Endothelial cell of umbilical vein (primary cell): Measurements from ENCODE around the gene SLC25A13. TPM values are rescaled to one million over a fixed set of nuclear protein-coding genes. Genes with fewer than 3 reads are reported as not detected.

Experiments
- BruUV-seq: library from RNA; stranded (reverse); fragments of 400-500 nt; replicated peaks from 2 replicates; lab custom pipeline; 2021; lab: Mats Ljungman, UMichigan
- CTCF ChIA-PET: fragments of 300-600, 350-600 bp; sonication (Branson Sonifier 250); formaldehyde crosslinking; loops from one replicate; lab custom pipeline; 2021; ENCODE audit warnings: antibody characterized with exemption, inconsistent platforms; lab: Charles Lee
- POLR2A ChIA-PET: fragments of 300-600, 350-600 bp; sonication (Branson Sonifier 250); formaldehyde crosslinking; loops from one replicate; lab custom pipeline; 2021; ENCODE audit warnings: antibody characterized with exemption, inconsistent platforms; lab: Charles Lee
- DNase-seq: peaks from one replicate; pipeline ENCODE4 v3.0.0-alpha.2; 2011; ENCODE audit warnings: low read depth, low spot score
- FAIRE-seq: peaks from 2 replicates; lab custom pipeline; 2011; peaks lifted over from hg19 to GRCh38; lab: Jason Lieb, UNC
- H2AFZ ChIP-seq: 2 replicates; pipeline ENCODE4 v1.6.0; 2012; ENCODE audit warnings: low read depth, low read length, control low read depth, inconsistent platforms
- H3K27ac ChIP-seq: 2 replicates; pipeline ENCODE4 v1.5.1; 2011; ENCODE audit warnings: low read depth, mild to moderate bottlenecking, control low read depth, low read length, moderate library complexity; ENCODE audit not compliant: insufficient read depth
- H3K27me3 ChIP-seq, 2 experiments: 2 replicates each; pipeline versions ENCODE4 v1.6.0 to v1.6.1; 2011; ENCODE audit warnings: low read length in 2 of 2, mixed read lengths in 1 of 2; ENCODE audit not compliant: control insufficient read depth in 2 of 2, insufficient read depth in 2 of 2
- H3K36me3 ChIP-seq, 2 experiments: 2 replicates in 1 of 2; 3 replicates in 1 of 2; pipeline ENCODE4 v1.5.1; 2011; ENCODE audit warnings: low read length in 2 of 2, mild to moderate bottlenecking in 1 of 2, moderate library complexity in 1 of 2; ENCODE audit not compliant: control insufficient read depth in 2 of 2, insufficient read depth in 2 of 2; ENCODE audit errors: extremely low read depth in 1 of 2
- H3K4me1 ChIP-seq: 3 replicates; pipeline ENCODE4 v1.5.1; 2011; ENCODE audit warnings: mild to moderate bottlenecking, low read length; ENCODE audit not compliant: control insufficient read depth, insufficient read depth; ENCODE audit errors: extremely low read depth
- H3K4me2 ChIP-seq: 2 replicates; pipeline ENCODE4 v1.6.1; 2011; ENCODE audit warnings: low read length, control low read depth, mixed read lengths; ENCODE audit not compliant: insufficient read depth
- H3K4me3 ChIP-seq, 3 experiments: fragments of 200-600 bp in 1 of 3; sonication (generic), shearing (Covaris generic) in 1 of 3; replicated peaks in 1 of 3; 2 replicates each; pipeline ENCODE4 v1.5.1; 2011 to 2016; ENCODE audit warnings: control low read depth in 3 of 3, low read length in 3 of 3, mild to moderate bottlenecking in 2 of 3, inconsistent platforms in 1 of 3, low read depth in 1 of 3, moderate library complexity in 1 of 3; ENCODE audit not compliant: insufficient read depth in 1 of 3
- H3K79me2 ChIP-seq: 2 replicates; pipeline ENCODE4 v1.6.0; 2012; ENCODE audit warnings: low read length, inconsistent platforms; ENCODE audit not compliant: control insufficient read depth, insufficient read depth
- H3K9ac ChIP-seq: replicated peaks from 2 replicates; pipeline ENCODE3; 2011; ENCODE audit warnings: low read length, control low read depth; ENCODE audit not compliant: insufficient read depth; ENCODE audit errors: extremely low read depth
- H3K9me1 ChIP-seq: replicated peaks from 3 replicates; pipeline ENCODE4 v1.6.0; 2011; ENCODE audit warnings: mild to moderate bottlenecking, low read length; ENCODE audit not compliant: control insufficient read depth, insufficient read depth; ENCODE audit errors: extremely low read depth
- H3K9me3 ChIP-seq: replicated peaks from 2 replicates; pipeline ENCODE4 v1.5.1; 2012; ENCODE audit warnings: low read length, inconsistent platforms; ENCODE audit not compliant: control insufficient read depth, insufficient read depth
- H4K20me1 ChIP-seq: replicated peaks from 2 replicates; pipeline ENCODE3; 2011; ENCODE audit warnings: mild to moderate bottlenecking, low read length; ENCODE audit not compliant: control insufficient read depth, insufficient read depth; ENCODE audit errors: extremely low read depth
- EZH2 ChIP-seq: IDR thresholded peaks from 2 replicates; pipeline ENCODE4 v1.6.1; 2012; ENCODE audit warnings: borderline replicate concordance, low read depth, mild to moderate bottlenecking, moderate library complexity, low read length, inconsistent platforms; ENCODE audit not compliant: severe bottlenecking
- FOS ChIP-seq: IDR thresholded peaks from 2 replicates; pipeline ENCODE4 v1.6.1; 2011; ENCODE audit warnings: mild to moderate bottlenecking, low read length, moderate library complexity, borderline replicate concordance; ENCODE audit not compliant: insufficient read depth
- GATA2 ChIP-seq: IDR thresholded peaks from 2 replicates; pipeline ENCODE4 v1.7.0; 2011; ENCODE audit warnings: low read depth, mild to moderate bottlenecking, moderate library complexity, mixed read lengths, low read length; ENCODE audit not compliant: insufficient read length, insufficient read depth
- JUN ChIP-seq: IDR thresholded peaks from 2 replicates; pipeline ENCODE4 v1.6.1; 2011; ENCODE audit warnings: borderline replicate concordance, low read depth; ENCODE audit not compliant: insufficient read length, insufficient read depth
- MYC ChIP-seq: IDR thresholded peaks from one replicate; pipeline ENCODE4 v1.6.1; 2011; ENCODE audit warnings: mild to moderate bottlenecking, low read depth, low read length
- POLR2A ChIP-seq: IDR thresholded peaks from 2 replicates; pipeline ENCODE4 v1.6.1; 2012; ENCODE audit warnings: low read depth, mild to moderate bottlenecking, control low read depth, low read length
- POLR2AphosphoS5 ChIP-seq: IDR thresholded peaks from 2 replicates; pipeline ENCODE4 v1.6.1; 2012; ENCODE audit warnings: low read depth, mild to moderate bottlenecking, control low read depth, low read length, moderate library complexity; ENCODE audit not compliant: insufficient read depth
- dilution Hi-C: fragments of 300-500 bp; cut with MboI; formaldehyde crosslinking; loops from one replicate; pipeline ENCODE4 v1.15.0; 2019; ENCODE audit warnings: low sequenced_read_pairs; ENCODE audit not compliant: extremely low pct_ligation_motif_present
- intact Hi-C: fragments of 100-400 bp; cut with micrococcal nuclease; formaldehyde crosslinking; loops from one replicate; pipeline ENCODE4 v1.10.0; 2022
- polyA plus RNA-seq, 4 experiments: library from polyadenylated mRNA; depleted of rRNA in 3 of 4; stranded (reverse) in 3 of 4; unstranded in 1 of 4; fragments of >200 nt; gene quantifications; 2 replicates each; pipeline versions ENCODE4 v1.2.1 to v1.2.3, GENCODE V29; 2011 to 2012; ENCODE audit warnings: missing spikeins in 1 of 4
- total RNA-seq: library from RNA; stranded (reverse); gene quantifications from 2 replicates; pipeline ENCODE4 v1.2.3, GENCODE V29; 2021
- TF ChIP-seq, protein P1 (sequence below), 2 donors: IDR thresholded peaks; 1 replicate in 1 of 2; 2 replicates in 1 of 2; pipeline ENCODE4 v1.5.1; 2011; ENCODE audit warnings: low read length in 2 of 2, mild to moderate bottlenecking in 2 of 2, moderate library complexity in 2 of 2, control low read depth in 1 of 2, inconsistent platforms in 1 of 2, low read depth in 1 of 2; ENCODE audit not compliant: insufficient read depth in 1 of 2; ENCODE audit errors: extremely low read depth in 1 of 2
- TF ChIP-seq, protein P2 (sequence below): IDR thresholded peaks from 2 replicates; pipeline ENCODE4 v1.6.1; 2011; ENCODE audit not compliant: insufficient read depth, insufficient read length

The SLC25A13 gene
- total and polyA plus RNA-seq, 2 donors (not counting 3 experiments of a cell fraction or from before 2014, with no cell fraction given) = 13.2 to 34.4 TPM

DNA sequence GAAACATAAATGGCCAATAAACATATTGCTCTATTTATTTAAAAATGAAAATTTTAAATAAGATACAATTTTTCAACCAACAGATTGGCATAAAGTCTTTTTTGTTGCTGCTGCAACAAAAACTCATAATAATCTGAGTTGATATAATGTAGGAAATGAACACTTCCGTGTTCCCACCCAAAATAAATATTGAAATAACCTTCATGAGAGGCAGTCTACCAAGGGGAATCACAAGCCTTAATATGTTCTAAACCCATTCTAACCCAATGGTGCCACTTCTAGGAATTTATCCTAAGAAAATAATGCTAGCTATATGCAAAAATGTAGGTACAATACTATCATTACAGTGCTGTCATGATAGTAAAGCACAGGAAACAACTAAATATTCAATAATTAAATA lies 39.1 kb downstream of the SLC25A13 start:
- Histone ChIP-seq H3K36me3 (no peaks in the 10 kb centered on the region), H3K9me3 (no peaks in the 10 kb centered on the region), H3K79me2 (no peaks in the 10 kb centered on the region), H3K4me1 (peaks cover 15% of the 10 kb centered on the region), H3K27me3 (no peaks in the 10 kb centered on the region), H3K9ac (no peak overlapping the region), H3K4me3 (no peak overlapping the region), H2AFZ (no peak overlapping the region), H4K20me1 (no peaks in the 10 kb centered on the region), H3K4me2 (peak overlapping the region; percentile 22), H3K9me1 (no peaks in the 10 kb centered on the region), H3K27ac (no peak overlapping the region)
- no TSS peak for BruUV-seq
- DNase-seq (peak; percentile 48), FAIRE-seq (no peak)
- TF ChIP-seq POLR2AphosphoS5 (no peak), FOS (no peak), JUN (no peak), EZH2 (no peak), MYC (no peak), GATA2 (no peak), POLR2A (no peak)
- TF ChIP-seq, protein P1, sequence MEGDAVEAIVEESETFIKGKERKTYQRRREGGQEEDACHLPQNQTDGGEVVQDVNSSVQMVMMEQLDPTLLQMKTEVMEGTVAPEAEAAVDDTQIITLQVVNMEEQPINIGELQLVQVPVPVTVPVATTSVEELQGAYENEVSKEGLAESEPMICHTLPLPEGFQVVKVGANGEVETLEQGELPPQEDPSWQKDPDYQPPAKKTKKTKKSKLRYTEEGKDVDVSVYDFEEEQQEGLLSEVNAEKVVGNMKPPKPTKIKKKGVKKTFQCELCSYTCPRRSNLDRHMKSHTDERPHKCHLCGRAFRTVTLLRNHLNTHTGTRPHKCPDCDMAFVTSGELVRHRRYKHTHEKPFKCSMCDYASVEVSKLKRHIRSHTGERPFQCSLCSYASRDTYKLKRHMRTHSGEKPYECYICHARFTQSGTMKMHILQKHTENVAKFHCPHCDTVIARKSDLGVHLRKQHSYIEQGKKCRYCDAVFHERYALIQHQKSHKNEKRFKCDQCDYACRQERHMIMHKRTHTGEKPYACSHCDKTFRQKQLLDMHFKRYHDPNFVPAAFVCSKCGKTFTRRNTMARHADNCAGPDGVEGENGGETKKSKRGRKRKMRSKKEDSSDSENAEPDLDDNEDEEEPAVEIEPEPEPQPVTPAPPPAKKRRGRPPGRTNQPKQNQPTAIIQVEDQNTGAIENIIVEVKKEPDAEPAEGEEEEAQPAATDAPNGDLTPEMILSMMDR (IDR thresholded peaks at IDR 0.05; ENCODE audit: extremely low read depth in 1 of 2, insufficient read depth in 1 of 2, low read depth in 1 of 2, low read length in 2 of 2) = no peak
- TF ChIP-seq, protein P2, sequence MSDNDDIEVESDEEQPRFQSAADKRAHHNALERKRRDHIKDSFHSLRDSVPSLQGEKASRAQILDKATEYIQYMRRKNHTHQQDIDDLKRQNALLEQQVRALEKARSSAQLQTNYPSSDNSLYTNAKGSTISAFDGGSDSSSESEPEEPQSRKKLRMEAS = no peak
- CTCF ChIA-PET = interaction anchor here (0.7 to 1.0 kb wide), 2 partner anchors 20 to 745 kb away, joined by 3 read pairs; no protein-coding TSS in a partner anchor
- dilution Hi-C loops (no loop called here), intact Hi-C loops (no loop called here)
- POLR2A ChIA-PET = no interaction called here
